ENCODE data around the gene VWA7. TPM values are rescaled to one million over a fixed set of nuclear protein-coding genes. Genes with fewer than 3 reads are reported as not detected.
A peak's percentile ranks its signal among the peaks of the same experiment; 100 is the strongest.

The VWA7 gene
- total RNA-seq, 1 donor from 2014 or later: 1.8 TPM

GRCh38 chr6:31737315-31737990 lies 39.7 kb downstream of the VWA7 start:
- no peak for DNase-seq (ENCODE audit: low spot score in 2 of 2, unreplicated experiment in 2 of 2)
- Mint-ChIP-seq H3K4me1 (peaks cover 63% of the 10 kb centered on the region), H3K4me3 (peak overlapping the region; percentile 82), H3K27me3 (ENCODE audit: low read depth) (no peaks in the 10 kb centered on the region), H3K36me3 (peaks cover 10% of the 10 kb centered on the region), H3K27ac (peak overlapping the region; percentile 99), H3K9me3 (no peaks in the 10 kb centered on the region)
- no peak for TF ChIP-seq CTCF (IDR thresholded peaks at IDR 0.05; ENCODE audit: unreplicated experiment)

- Mint-ChIP-seq H3K4me1 (peaks cover 63% of the 10 kb centered on the region), H3K9me3 (no peaks in the 10 kb centered on the region), H3K27ac (peak overlapping the region; percentile 99), H3K36me3 (peaks cover 15% of the 10 kb centered on the region), H3K27me3 (ENCODE audit: low read depth) (no peaks in the 10 kb centered on the region), H3K4me3 (peak overlapping the region; percentile 82)
- no peak for DNase-seq (ENCODE audit: low spot score in 2 of 2, unreplicated experiment in 2 of 2)
- no peak for TF ChIP-seq CTCF (IDR thresholded peaks at IDR 0.05; ENCODE audit: unreplicated experiment)
Observed at GRCh38 chr6:31736768-31737314, 40.3 kb downstream of the VWA7 start.

- no peaks in the 10 kb centered on the region for H3K27me3 Mint-ChIP-seq (ENCODE audit: low read depth)
- H3K27ac Mint-ChIP-seq: peak within 1 kb of the TSS; percentile 99
- peaks cover 16% of the 10 kb centered on the region for H3K36me3 Mint-ChIP-seq
- H3K4me3 Mint-ChIP-seq: peak within 1 kb of the TSS; percentile 82
- H3K4me1 Mint-ChIP-seq: peaks cover 63% of the 10 kb centered on the region
- H3K9me3 Mint-ChIP-seq: no peaks in the 10 kb centered on the region
- no peak for TF ChIP-seq CTCF (IDR thresholded peaks at IDR 0.05; ENCODE audit: unreplicated experiment)
- DNase-seq (ENCODE audit: low spot score in 2 of 2, unreplicated experiment in 2 of 2): peak; percentile 63 to 78
Observed at GRCh38 chr6:31736021-31736767, 40.9 kb downstream of the VWA7 start, which contains the start of gene CLIC1. CLIC1 (minus strand) TSS chr6:31736530; CDS start chr6:31736300, 230 bp downstream.

GRCh38 chr6:31734821-31735406 lies 42.2 kb downstream of the VWA7 start:
- peaks cover 59% of the 10 kb centered on the region for H3K4me1 Mint-ChIP-seq
- no peak for TF ChIP-seq CTCF (IDR thresholded peaks at IDR 0.05; ENCODE audit: unreplicated experiment)
- peak overlapping the region; percentile 99 for H3K27ac Mint-ChIP-seq
- H3K27me3 Mint-ChIP-seq (ENCODE audit: low read depth): no peaks in the 10 kb centered on the region
- DNase-seq (ENCODE audit: low spot score in 2 of 2, unreplicated experiment in 2 of 2): peak in 1 of 2 experiments; percentile 59
- H3K9me3 Mint-ChIP-seq: no peaks in the 10 kb centered on the region
- peak overlapping the region; percentile 82 for H3K4me3 Mint-ChIP-seq
- peaks cover 19% of the 10 kb centered on the region for H3K36me3 Mint-ChIP-seq

- Mint-ChIP-seq H3K36me3 (peaks cover 19% of the 10 kb centered on the region), H3K4me1 (peaks cover 55% of the 10 kb centered on the region)
Observed at GRCh38 chr6:31734247-31734820, 42.8 kb downstream of the VWA7 start.

More at GRCh38 chr6:31734247-31734820, 42.8 kb downstream of the VWA7 start:
- no peak for TF ChIP-seq CTCF (IDR thresholded peaks at IDR 0.05; ENCODE audit: unreplicated experiment)
- Mint-ChIP-seq H3K27me3 (ENCODE audit: low read depth) (no peaks in the 10 kb centered on the region), H3K4me3 (peak overlapping the region; percentile 82), H3K9me3 (no peaks in the 10 kb centered on the region), H3K27ac (no peak overlapping the region)
- DNase-seq (ENCODE audit: low spot score in 2 of 2, unreplicated experiment in 2 of 2): no peak
